Neural crest cell (in vitro differentiated cells): ENCODE results near the gene CEP295NL. TPM values are rescaled to one million over a fixed set of nuclear protein-coding genes. Genes with fewer than 3 reads are reported as not detected.

Experiments used
- DNase-seq: peaks from one replicate; pipeline ENCODE4 v3.0.0; 2021; ENCODE audit warnings: low read depth, mixed read lengths, low spot score
- H3K27ac Mint-ChIP-seq: one replicate; pipeline ENCODE4 v1.8.0; 2021; ENCODE audit warnings: mild to moderate bottlenecking, mixed read lengths; ENCODE audit not compliant: unreplicated experiment
- H3K27me3 Mint-ChIP-seq: 2 replicates; pipeline ENCODE4 v1.8.0; 2021; ENCODE audit warnings: low read depth, mild to moderate bottlenecking, mixed read lengths
- H3K36me3 Mint-ChIP-seq: 2 replicates; pipeline ENCODE4 v1.8.0; 2021; ENCODE audit warnings: low read depth, mild to moderate bottlenecking, mixed read lengths
- H3K4me1 Mint-ChIP-seq: 2 replicates; pipeline ENCODE4 v1.8.0; 2021; ENCODE audit warnings: mixed read lengths
- H3K4me3 Mint-ChIP-seq: one replicate; pipeline ENCODE4 v1.8.0; 2021; ENCODE audit warnings: mild to moderate bottlenecking, mixed read lengths
- H3K9me3 Mint-ChIP-seq: 2 replicates; pipeline ENCODE4 v1.8.0; 2021; ENCODE audit warnings: mixed read lengths
- CTCF ChIP-seq: fragments of 200-600 bp; sonication (generic); conservative IDR thresholded peaks from 2 replicates; pipeline ENCODE4 v1.5.0; 2021; ENCODE audit warnings: antibody characterized with exemption, mild to moderate bottlenecking
- total RNA-seq: library from RNA; stranded (reverse); gene quantifications from 2 replicates; pipeline ENCODE4 v1.2.1, GENCODE V29; 2021

CEP295NL gene
- total RNA-seq, 1 donor from 2014 or later, result 1.2 TPM

- Mint-ChIP-seq H3K9me3 (no peaks in the 10 kb centered on the region), H3K4me1 (peaks cover 57% of the 10 kb centered on the region)
- TF ChIP-seq CTCF, result peak; percentile 21
These were observed 19.4 kb downstream of the CEP295NL start for GRCh38 chr17:78883533-78884131.

DNA sequence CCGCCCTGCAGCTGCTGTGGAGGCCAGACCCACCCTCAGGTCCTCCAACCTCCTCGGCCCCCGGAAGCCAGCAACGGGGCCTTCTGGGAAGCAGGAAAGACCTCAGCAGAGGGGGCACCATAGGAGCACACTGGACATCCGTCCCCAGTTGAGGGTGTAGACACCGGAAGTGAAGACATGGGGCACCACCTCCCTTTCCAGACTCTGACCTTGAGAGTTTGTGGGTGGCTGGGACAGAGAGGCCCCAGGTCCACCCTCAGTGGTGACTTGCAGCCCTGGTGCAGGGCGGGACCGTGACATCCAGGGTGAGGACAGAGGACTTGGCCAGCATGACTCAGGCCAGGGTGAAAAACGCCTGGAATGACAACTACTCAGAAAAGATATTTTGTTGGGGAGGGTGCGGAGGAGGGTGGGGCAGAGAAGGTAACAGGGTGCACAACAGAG, 19.9 kb downstream of the CEP295NL start:
- Mint-ChIP-seq H3K4me3 (peak overlapping the region; percentile 84), H3K9me3 (no peaks in the 10 kb centered on the region), H3K27ac (peak overlapping the region; percentile 97), H3K4me1 (peaks cover 59% of the 10 kb centered on the region), H3K36me3 (no peaks in the 10 kb centered on the region), H3K27me3 (no peaks in the 10 kb centered on the region)
- no peak for DNase-seq
- TF ChIP-seq CTCF, result no peak

More at GRCh38 chr17:78883533-78884131, 19.4 kb downstream of the CEP295NL start:
- Mint-ChIP-seq H3K36me3 (no peaks in the 10 kb centered on the region), H3K27ac (peak overlapping the region; percentile 97), H3K4me3 (peak overlapping the region; percentile 84), H3K27me3 (no peaks in the 10 kb centered on the region)
- peak; percentile 62 for DNase-seq

DNA sequence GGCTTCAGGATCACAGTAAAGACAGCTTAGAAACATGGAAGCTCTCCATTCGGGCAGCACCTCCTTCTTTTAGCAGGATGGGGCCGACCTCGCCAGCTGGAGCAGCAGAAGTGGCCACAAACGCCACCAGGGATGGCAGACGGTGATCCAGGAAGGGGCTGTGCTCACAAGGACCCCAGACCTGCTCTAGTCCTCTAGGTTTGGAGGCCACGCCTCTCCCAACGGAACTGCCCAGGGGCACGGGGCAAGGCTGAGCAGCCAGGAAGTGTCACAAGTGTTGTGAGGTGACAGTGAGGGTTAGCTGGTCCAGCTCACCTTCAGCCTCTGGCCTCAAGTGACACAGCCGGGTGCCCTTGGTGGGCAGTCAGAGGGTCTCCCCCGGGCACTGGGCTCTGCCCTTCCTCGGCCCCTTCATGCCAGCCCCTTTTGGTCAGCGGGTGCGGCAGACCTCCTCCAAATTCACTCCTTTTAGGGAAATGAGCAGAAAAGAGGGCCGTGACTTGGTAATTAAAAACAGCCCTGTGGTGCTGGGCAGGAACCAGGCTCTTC, 20.4 kb downstream of the CEP295NL start:
- no peak for DNase-seq
- no peak for TF ChIP-seq CTCF
- Mint-ChIP-seq H3K27ac (peak overlapping the region; percentile 84), H3K36me3 (no peaks in the 10 kb centered on the region), H3K4me1 (peaks cover 61% of the 10 kb centered on the region), H3K27me3 (no peaks in the 10 kb centered on the region), H3K4me3 (peak overlapping the region; percentile 84), H3K9me3 (no peaks in the 10 kb centered on the region)

- H3K27me3 Mint-ChIP-seq, result no peaks in the 10 kb centered on the region
- H3K9me3 Mint-ChIP-seq, result no peaks in the 10 kb centered on the region
- H3K36me3 Mint-ChIP-seq, result no peaks in the 10 kb centered on the region
- peak overlapping the region; percentile 95 for H3K27ac Mint-ChIP-seq
- peak overlapping the region; percentile 59 for H3K4me3 Mint-ChIP-seq
- no peak for TF ChIP-seq CTCF
- H3K4me1 Mint-ChIP-seq, result peaks cover 63% of the 10 kb centered on the region
- DNase-seq, result no peak
These were observed 23.3 kb downstream of the CEP295NL start for GRCh38 chr17:78879635-78880186.

- Mint-ChIP-seq H3K4me3 (peak overlapping the region; percentile 59), H3K27me3 (no peaks in the 10 kb centered on the region), H3K4me1 (peaks cover 62% of the 10 kb centered on the region), H3K9me3 (no peaks in the 10 kb centered on the region), H3K36me3 (no peaks in the 10 kb centered on the region), H3K27ac (peak overlapping the region; percentile 95)
- DNase-seq, result no peak
- TF ChIP-seq CTCF, result no peak
These were observed 24.0 kb downstream of the CEP295NL start for GRCh38 chr17:78878871-78879527.
